Spleen (tissue), 11 donors: ENCODE data around the gene MYO10. TPM values are rescaled to one million over a fixed set of nuclear protein-coding genes. Genes with fewer than 3 reads are reported as not detected.

Experiments used
- DNase-seq: peaks from one replicate; pipeline ENCODE4 v3.0.0-alpha.2; 2020
- H3K27ac ChIP-seq, 8 donors: fragments of 200-600 bp; sonication (generic) in 7 of 8; 1 replicate in 4 of 8; 2 replicates in 4 of 8; pipeline versions ENCODE4 v1.5.0 to v1.8.0; 2016 to 2021; ENCODE audit warnings: inconsistent platforms in 4 of 8, mild to moderate bottlenecking in 4 of 8, moderate library complexity in 1 of 8
- H3K27me3 ChIP-seq, 7 donors: fragments of 200-600 bp; sonication (generic) in 6 of 7; replicated peaks in 1 of 7; 1 replicate in 4 of 7; 2 replicates in 3 of 7; pipeline versions ENCODE4 v1.5.0 to v1.8.0; 2016 to 2021; ENCODE audit warnings: inconsistent platforms in 3 of 7, mild to moderate bottlenecking in 1 of 7
- H3K36me3 ChIP-seq, 6 donors: fragments of 200-600 bp; sonication (generic) in 5 of 6; 1 replicate in 4 of 6; 2 replicates in 2 of 6; pipeline versions ENCODE4 v1.5.0 to v1.8.0; 2016 to 2021; ENCODE audit warnings: inconsistent platforms in 2 of 6
- H3K4me1 ChIP-seq, 6 donors: fragments of 200-600 bp; sonication (generic) in 5 of 6; 1 replicate in 3 of 6; 2 replicates in 3 of 6; pipeline versions ENCODE4 v1.5.0 to v1.8.0; 2016 to 2021; ENCODE audit warnings: inconsistent platforms in 3 of 6
- H3K4me3 ChIP-seq, 8 donors: fragments of 200-600 bp; sonication (generic) in 7 of 8; 1 replicate in 4 of 8; 2 replicates in 4 of 8; pipeline versions ENCODE4 v1.5.0 to v1.8.0; 2016 to 2021; ENCODE audit warnings: inconsistent platforms in 4 of 8, mild to moderate bottlenecking in 4 of 8, moderate library complexity in 2 of 8
- H3K9me3 ChIP-seq, 8 donors: fragments of 200-600 bp; sonication (generic) in 7 of 8; 1 replicate in 4 of 8; 2 replicates in 4 of 8; pipeline versions ENCODE4 v1.5.0 to v1.8.0; 2016 to 2021; ENCODE audit warnings: inconsistent platforms in 4 of 8
- POLR2A ChIP-seq, 3 donors: fragments of 450-650 bp; IDR thresholded peaks; one replicate each; pipeline ENCODE4 v1.5.1; 2017; ENCODE audit warnings: antibody characterized with exemption in 3 of 3, mild to moderate bottlenecking in 1 of 3
- POLR2AphosphoS5 ChIP-seq, 3 donors: sonication (generic); formaldehyde crosslinking; IDR thresholded peaks; one replicate each; pipeline ENCODE4 v1.5.1; 2017; ENCODE audit warnings: antibody characterized with exemption in 3 of 3
- WGBS, 5 donors: extraction: QIAGEN DNeasy Blood & Tissue Kit in 3 of 5; methylation state at CpG; one replicate each; pipeline versions ENCODE4 v1.1.5 to v1.1.7; 2013 to 2018; 5-methylcytosine and 5-hydroxymethylcytosine counted together
- intact Hi-C: fragments of 100-400 bp; cut with DNase I; formaldehyde crosslinking; loops from one replicate; pipeline ENCODE4 v1.15.0; 2023; ENCODE audit warnings: low total_unique reads
- polyA plus RNA-seq, 3 donors: library from polyadenylated mRNA; stranded (reverse); fragments of 200-250 nt; gene quantifications; one replicate each; pipeline ENCODE4 v1.2.1, GENCODE V29; 2013
- total RNA-seq, 7 donors: library from RNA; depleted of rRNA in 3 of 7; stranded (reverse); fragments of >200 nt in 3 of 7; fragmentation: NEBNext Ultra II Directional in 4 of 7; extraction: Animal tissue kit (Norgen Biotek cat#: 25700) in 4 of 7; gene quantifications; one replicate each; pipeline versions ENCODE4 v1.1.0 to v1.2.1, GENCODE V29; 2016 to 2021
- TF ChIP-seq, protein P1 (sequence below), 11 experiments: fragments of 200-600 bp in 7 of 11; fragments of 450-650 bp in 4 of 11; sonication (generic) in 4 of 11; IDR thresholded peaks in 8 of 11; conservative IDR thresholded peaks in 3 of 11; 1 replicate in 7 of 11; 2 replicates in 4 of 11; pipeline versions ENCODE4 v1.4.0 to v1.8.0; 2016 to 2021; ENCODE audit warnings: antibody characterized with exemption in 11 of 11, inconsistent platforms in 4 of 11, mild to moderate bottlenecking in 1 of 11
- donor health status: healthy with polysubstance abuse.
- donor health status: DM: no; HTN: no; CAD: no; lungs with moderate emphysema.
- donor health status: DM: no; HTN: no; CAD: no.
- donor health status: Bipolar disorder and iron deficiency.
- donor health status: healthy.
- donor health status: DM: no; HTN: no; CAD: no.
- donor health status: DM: yes; HTN: yes; CAD: no.

Gene MYO10
- total and polyA plus RNA-seq, 10 donors, result 1.1 to 72.8 (median 32.7) TPM

DNA sequence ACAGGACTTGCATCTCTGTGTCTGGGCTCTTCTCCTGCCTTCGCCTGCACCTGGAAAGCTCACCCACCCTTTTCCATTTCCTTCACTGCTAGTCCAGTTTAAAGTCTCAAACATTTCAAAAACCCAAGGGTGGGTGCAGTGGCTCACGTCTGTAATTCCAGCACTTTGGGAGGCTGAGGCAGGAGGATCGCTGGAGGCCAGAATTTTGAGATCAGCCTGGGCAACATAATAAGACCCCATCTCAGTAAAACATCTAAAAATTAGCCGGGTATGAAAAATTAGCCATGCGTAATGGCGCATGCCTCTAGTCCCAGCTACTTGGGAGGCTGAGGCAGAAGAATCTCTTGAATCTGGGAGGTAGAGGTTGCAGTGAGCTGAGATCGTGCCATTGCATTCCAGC lies 179.4 kb downstream of the MYO10 start:
- TF ChIP-seq, protein P1, sequence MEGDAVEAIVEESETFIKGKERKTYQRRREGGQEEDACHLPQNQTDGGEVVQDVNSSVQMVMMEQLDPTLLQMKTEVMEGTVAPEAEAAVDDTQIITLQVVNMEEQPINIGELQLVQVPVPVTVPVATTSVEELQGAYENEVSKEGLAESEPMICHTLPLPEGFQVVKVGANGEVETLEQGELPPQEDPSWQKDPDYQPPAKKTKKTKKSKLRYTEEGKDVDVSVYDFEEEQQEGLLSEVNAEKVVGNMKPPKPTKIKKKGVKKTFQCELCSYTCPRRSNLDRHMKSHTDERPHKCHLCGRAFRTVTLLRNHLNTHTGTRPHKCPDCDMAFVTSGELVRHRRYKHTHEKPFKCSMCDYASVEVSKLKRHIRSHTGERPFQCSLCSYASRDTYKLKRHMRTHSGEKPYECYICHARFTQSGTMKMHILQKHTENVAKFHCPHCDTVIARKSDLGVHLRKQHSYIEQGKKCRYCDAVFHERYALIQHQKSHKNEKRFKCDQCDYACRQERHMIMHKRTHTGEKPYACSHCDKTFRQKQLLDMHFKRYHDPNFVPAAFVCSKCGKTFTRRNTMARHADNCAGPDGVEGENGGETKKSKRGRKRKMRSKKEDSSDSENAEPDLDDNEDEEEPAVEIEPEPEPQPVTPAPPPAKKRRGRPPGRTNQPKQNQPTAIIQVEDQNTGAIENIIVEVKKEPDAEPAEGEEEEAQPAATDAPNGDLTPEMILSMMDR (IDR thresholded peaks at IDR 0.05 in 8 of 11, conservative IDR thresholded peaks at IDR 0.05 in 3 of 11), result no peak
- no peak for TF ChIP-seq POLR2A (IDR thresholded peaks at IDR 0.05)
- no peak for TF ChIP-seq POLR2AphosphoS5 (IDR thresholded peaks at IDR 0.05)
- H3K36me3 ChIP-seq, result peaks cover 0 to 66% (median 9%) of the 10 kb centered on the region in 6 donors

DNA sequence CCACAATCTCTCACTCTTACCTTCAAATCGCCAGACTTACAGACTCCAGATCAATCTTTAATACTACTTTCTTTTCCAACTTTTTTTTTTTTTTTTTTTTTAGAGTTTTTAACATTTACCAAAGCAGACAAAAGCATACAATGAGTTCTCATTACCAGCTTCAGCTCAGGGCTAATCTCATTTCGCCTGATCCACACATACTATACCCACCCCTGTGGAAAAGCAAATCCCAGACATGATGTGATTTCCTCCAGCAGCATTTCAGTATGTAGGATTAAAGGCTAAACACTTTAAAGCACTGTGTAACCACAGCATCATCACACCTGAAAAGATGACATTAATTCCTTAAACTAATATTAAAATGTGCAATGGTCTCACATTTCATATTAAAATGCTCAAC lies 180.4 kb downstream of the MYO10 start:
- TF ChIP-seq POLR2AphosphoS5 (IDR thresholded peaks at IDR 0.05), result no peak
- TF ChIP-seq, protein P1 (IDR thresholded peaks at IDR 0.05 in 8 of 11, conservative IDR thresholded peaks at IDR 0.05 in 3 of 11), result no peak
- TF ChIP-seq POLR2A (IDR thresholded peaks at IDR 0.05), result no peak
- DNase-seq, result no peak
- intact Hi-C loops, result no loop called here
- 82 to 98% (median 89%) methylated on average over 2 of the region's 2 CpGs for WGBS, 5 donors
- no peaks in the 10 kb centered on the region for H3K9me3 ChIP-seq
- no peak overlapping the region for H3K27ac ChIP-seq
- peaks cover 0 to 9% (median 0%) of the 10 kb centered on the region in 6 donors for H3K4me1 ChIP-seq
- H3K4me3 ChIP-seq, result no peak overlapping the region
- peaks cover 0 to 56% (median 4%) of the 10 kb centered on the region in 6 donors for H3K36me3 ChIP-seq
- H3K27me3 ChIP-seq, result no peaks in the 10 kb centered on the region

More for the DNA sequence above, 179.4 kb downstream of the MYO10 start:
- DNase-seq, result no peak
- 92 to 96% (median 93%) methylated on average over 7 of the region's 7 CpGs for whole genome bisulfite sequencing, 5 donors
- Histone ChIP-seq H3K9me3 (no peaks in the 10 kb centered on the region), H3K27ac (no peak overlapping the region), H3K4me3 (no peak overlapping the region), H3K4me1 (peaks cover 0 to 9% (median 0%) of the 10 kb centered on the region in 6 donors), H3K27me3 (no peaks in the 10 kb centered on the region)
- intact Hi-C loops, result no loop called here

DNA sequence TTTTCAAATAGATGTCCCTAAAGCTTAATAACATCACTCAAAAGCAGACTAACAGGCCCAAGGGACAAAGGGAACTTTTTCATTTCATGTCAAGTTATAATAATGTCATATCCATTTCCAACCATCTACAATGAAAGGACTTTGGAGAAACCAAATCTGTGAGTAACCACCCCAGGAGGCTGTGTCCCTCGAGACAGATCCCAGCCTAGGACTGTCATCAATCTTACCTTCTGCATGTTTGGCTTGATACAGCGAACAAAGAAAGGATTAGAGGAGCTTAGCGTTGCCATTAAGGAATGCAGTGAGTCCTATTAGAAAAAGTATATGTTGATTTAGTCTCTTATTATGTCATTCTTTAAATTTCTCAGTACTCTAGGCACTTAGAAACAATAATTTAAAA lies 181.5 kb downstream of the MYO10 start:
- H3K36me3 ChIP-seq, result peaks cover 0 to 52% (median 2%) of the 10 kb centered on the region in 6 donors
- WGBS, 5 donors, result 85 to 93% (median 89%) methylated on average over 3 of the region's 3 CpGs

GRCh38 chr5:16754086-16754485 lies 182.0 kb downstream of the MYO10 start:
- no peak overlapping the region for H3K27ac ChIP-seq
- TF ChIP-seq, protein P1 (IDR thresholded peaks at IDR 0.05 in 8 of 11, conservative IDR thresholded peaks at IDR 0.05 in 3 of 11), result no peak

More for the DNA sequence above, 181.5 kb downstream of the MYO10 start:
- intact Hi-C loops, result no loop called here
- H3K4me3 ChIP-seq, result no peak overlapping the region
- H3K27me3 ChIP-seq, result no peaks in the 10 kb centered on the region
- no peak overlapping the region for H3K27ac ChIP-seq
- TF ChIP-seq, protein P1 (IDR thresholded peaks at IDR 0.05 in 8 of 11, conservative IDR thresholded peaks at IDR 0.05 in 3 of 11), result no peak
- TF ChIP-seq POLR2A (IDR thresholded peaks at IDR 0.05) (no peak), POLR2AphosphoS5 (IDR thresholded peaks at IDR 0.05) (no peak)
- no peaks in the 10 kb centered on the region for H3K9me3 ChIP-seq
- peaks cover 0 to 5% (median 0%) of the 10 kb centered on the region in 6 donors for H3K4me1 ChIP-seq
- no peak for DNase-seq

More at GRCh38 chr5:16754086-16754485, 182.0 kb downstream of the MYO10 start:
- intact Hi-C loops, result no loop called here
- no peak for DNase-seq
- Histone ChIP-seq H3K9me3 (no peaks in the 10 kb centered on the region), H3K4me1 (no peaks in the 10 kb centered on the region), H3K27me3 (no peaks in the 10 kb centered on the region), H3K36me3 (peaks cover 0 to 52% (median 2%) of the 10 kb centered on the region in 6 donors), H3K4me3 (no peak overlapping the region)
- WGBS, 5 donors, result 60 to 67% (median 61%) methylated on average over 3 of the region's 3 CpGs
